DOHH2 (cell line): ENCODE measurements around the gene CCDC152.

ENCODE experiments used
- EZH2phosphoT487 ChIP-seq: fragments of 200-600 bp; sonication (generic); IDR thresholded peaks from 2 replicates; pipeline ENCODE4 v1.6.1; 2017; ENCODE audit warnings: borderline replicate concordance, mild to moderate bottlenecking, antibody characterized with exemption, low read length, moderate library complexity, mixed read lengths
- TF ChIP-seq, protein P1 (sequence below): fragments of 200-600 bp; sonication (generic); IDR thresholded peaks from one replicate; pipeline ENCODE4 v1.5.1; 2014; ENCODE audit warnings: antibody characterized with exemption, mild to moderate bottlenecking, low read depth, low read length; ENCODE audit not compliant: poor library complexity, severe bottlenecking

DNA sequence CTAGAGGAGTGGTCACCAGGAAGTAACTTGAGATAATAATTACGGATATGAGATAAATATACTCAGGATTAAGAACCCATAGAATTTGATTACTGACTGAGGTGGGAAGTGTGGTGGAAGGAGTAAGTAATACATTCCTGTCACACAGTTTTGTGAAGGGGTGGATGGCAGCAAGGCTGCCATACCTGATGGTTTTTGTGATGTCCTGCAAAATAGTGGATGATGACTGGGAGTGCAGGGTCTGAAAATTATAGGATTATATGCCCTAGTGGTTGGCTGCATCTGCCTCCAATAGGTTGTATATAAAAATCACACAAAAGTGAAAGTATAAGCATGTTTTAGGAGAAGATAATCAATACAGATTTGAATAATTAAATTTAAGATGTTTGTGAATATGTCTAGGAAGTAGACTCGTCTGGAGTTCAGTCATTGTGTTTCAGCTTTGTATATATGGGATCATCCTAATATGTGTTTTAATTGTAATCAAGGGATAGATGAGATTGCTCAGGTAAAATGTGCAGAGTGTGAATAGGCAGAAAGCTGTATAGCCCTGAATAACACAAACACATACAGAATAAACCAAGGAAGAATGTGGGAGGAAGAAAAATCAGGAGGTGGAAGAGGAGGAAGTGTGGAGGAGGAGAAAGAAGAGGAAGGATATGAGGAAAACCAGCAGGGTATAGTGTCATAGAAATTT is 49.5 kb downstream of the CCDC152 start:
- TF ChIP-seq, protein P1, sequence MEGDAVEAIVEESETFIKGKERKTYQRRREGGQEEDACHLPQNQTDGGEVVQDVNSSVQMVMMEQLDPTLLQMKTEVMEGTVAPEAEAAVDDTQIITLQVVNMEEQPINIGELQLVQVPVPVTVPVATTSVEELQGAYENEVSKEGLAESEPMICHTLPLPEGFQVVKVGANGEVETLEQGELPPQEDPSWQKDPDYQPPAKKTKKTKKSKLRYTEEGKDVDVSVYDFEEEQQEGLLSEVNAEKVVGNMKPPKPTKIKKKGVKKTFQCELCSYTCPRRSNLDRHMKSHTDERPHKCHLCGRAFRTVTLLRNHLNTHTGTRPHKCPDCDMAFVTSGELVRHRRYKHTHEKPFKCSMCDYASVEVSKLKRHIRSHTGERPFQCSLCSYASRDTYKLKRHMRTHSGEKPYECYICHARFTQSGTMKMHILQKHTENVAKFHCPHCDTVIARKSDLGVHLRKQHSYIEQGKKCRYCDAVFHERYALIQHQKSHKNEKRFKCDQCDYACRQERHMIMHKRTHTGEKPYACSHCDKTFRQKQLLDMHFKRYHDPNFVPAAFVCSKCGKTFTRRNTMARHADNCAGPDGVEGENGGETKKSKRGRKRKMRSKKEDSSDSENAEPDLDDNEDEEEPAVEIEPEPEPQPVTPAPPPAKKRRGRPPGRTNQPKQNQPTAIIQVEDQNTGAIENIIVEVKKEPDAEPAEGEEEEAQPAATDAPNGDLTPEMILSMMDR, result no peak
- no peak for TF ChIP-seq EZH2phosphoT487
